Breast epithelium (tissue), 3 donors: ENCODE results near the gene CCDC178.

Experiments
- CTCF ChIP-seq, 3 donors: fragments of 450-650 bp; IDR thresholded peaks; one replicate each; pipeline ENCODE4 v1.5.1; 2016 to 2017; ENCODE audit warnings: antibody characterized with exemption in 3 of 3, mild to moderate bottlenecking in 3 of 3, moderate library complexity in 3 of 3
- POLR2A ChIP-seq: fragments of 450-650 bp; IDR thresholded peaks from one replicate; pipeline ENCODE4 v1.6.1; 2016; ENCODE audit warnings: antibody characterized with exemption, mild to moderate bottlenecking, moderate library complexity

- TF ChIP-seq CTCF (IDR thresholded peaks at IDR 0.05) (no peak), POLR2A (no peak)
Measured at GRCh38 chr18:33282142-33282541, 158.4 kb downstream of the CCDC178 start.
